Heart left ventricle (tissue), 13 donors: ENCODE measurements around the gene ERCC6L.

Experiments used
- POLR2A ChIP-seq, 2 donors: fragments of 450-650 bp; IDR thresholded peaks; one replicate each; pipeline ENCODE4 v1.6.1; 2017; ENCODE audit warnings: antibody characterized with exemption in 2 of 2, mild to moderate bottlenecking in 2 of 2, moderate library complexity in 2 of 2
- TF ChIP-seq, protein P1 (sequence below), 12 donors: fragments of 200-600 bp; sonication (generic) in 4 of 12; IDR thresholded peaks; one replicate each; pipeline versions ENCODE4 v1.5.0 to v1.8.0; 2018 to 2022; ENCODE audit warnings: antibody characterized with exemption in 12 of 12, mild to moderate bottlenecking in 5 of 12
- donor health status: ischemic (EF 13 %, LVEDD 7.1; RV severe dilation, severe dysfunction).
- donor health status: DM: no; HTN: yes; CAD: no.
- donor health status: DM: no; HTN: no; CAD: no.
- donor health status: ischemic (EF 25% LVEDD 6.9; RV normal size, moderate dysfunction).
- donor health status: ischemic (EF 25% LVEDD 5.7; RV mildly dilated, moderate dysfunction).
- donor health status: ischemic (EF 35%, LVEDD 5.7; RV mildly dilated, moderate dysfunction).
- donor health status: nonischemic (EF 11% LVEDD 7.7; RV severe dilation, severe dysfunction).
- donor health status: DM: yes; HTN: yes; CAD: no.
- donor health status: PGD.
- donor health status: ischemic (EF 29% LVEDD 5.4; RV normal size, mild dysfunction).
- donor health status: nonischemic (EF 23%, LVEDD 6.1; RV moderate dilation, normal function).

DNA sequence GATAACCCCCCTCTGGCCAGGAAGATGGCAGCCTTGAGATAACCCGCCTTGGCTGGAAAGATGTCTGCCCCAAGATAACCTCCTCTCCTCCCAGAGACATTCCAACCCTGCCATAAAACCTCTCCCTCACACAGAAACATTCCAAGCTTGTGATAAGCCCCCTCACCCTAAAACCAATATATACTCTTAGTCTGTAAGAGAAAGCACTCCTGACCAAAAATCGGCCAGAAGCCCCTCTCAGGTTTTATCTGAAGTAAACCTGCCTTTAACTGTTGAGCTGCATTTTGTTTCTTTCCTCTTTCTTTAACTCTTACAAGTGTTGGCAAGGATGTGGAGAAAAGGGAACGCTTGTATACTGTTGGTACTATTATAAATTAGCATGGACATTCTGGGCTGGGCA lies 8.5 kb downstream of the ERCC6L start:
- TF ChIP-seq, protein P1, sequence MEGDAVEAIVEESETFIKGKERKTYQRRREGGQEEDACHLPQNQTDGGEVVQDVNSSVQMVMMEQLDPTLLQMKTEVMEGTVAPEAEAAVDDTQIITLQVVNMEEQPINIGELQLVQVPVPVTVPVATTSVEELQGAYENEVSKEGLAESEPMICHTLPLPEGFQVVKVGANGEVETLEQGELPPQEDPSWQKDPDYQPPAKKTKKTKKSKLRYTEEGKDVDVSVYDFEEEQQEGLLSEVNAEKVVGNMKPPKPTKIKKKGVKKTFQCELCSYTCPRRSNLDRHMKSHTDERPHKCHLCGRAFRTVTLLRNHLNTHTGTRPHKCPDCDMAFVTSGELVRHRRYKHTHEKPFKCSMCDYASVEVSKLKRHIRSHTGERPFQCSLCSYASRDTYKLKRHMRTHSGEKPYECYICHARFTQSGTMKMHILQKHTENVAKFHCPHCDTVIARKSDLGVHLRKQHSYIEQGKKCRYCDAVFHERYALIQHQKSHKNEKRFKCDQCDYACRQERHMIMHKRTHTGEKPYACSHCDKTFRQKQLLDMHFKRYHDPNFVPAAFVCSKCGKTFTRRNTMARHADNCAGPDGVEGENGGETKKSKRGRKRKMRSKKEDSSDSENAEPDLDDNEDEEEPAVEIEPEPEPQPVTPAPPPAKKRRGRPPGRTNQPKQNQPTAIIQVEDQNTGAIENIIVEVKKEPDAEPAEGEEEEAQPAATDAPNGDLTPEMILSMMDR (IDR thresholded peaks at IDR 0.05), result no peak
- no peak for TF ChIP-seq POLR2A (IDR thresholded peaks at IDR 0.05)
